Measurements from ENCODE around the gene FALEC.

DNA sequence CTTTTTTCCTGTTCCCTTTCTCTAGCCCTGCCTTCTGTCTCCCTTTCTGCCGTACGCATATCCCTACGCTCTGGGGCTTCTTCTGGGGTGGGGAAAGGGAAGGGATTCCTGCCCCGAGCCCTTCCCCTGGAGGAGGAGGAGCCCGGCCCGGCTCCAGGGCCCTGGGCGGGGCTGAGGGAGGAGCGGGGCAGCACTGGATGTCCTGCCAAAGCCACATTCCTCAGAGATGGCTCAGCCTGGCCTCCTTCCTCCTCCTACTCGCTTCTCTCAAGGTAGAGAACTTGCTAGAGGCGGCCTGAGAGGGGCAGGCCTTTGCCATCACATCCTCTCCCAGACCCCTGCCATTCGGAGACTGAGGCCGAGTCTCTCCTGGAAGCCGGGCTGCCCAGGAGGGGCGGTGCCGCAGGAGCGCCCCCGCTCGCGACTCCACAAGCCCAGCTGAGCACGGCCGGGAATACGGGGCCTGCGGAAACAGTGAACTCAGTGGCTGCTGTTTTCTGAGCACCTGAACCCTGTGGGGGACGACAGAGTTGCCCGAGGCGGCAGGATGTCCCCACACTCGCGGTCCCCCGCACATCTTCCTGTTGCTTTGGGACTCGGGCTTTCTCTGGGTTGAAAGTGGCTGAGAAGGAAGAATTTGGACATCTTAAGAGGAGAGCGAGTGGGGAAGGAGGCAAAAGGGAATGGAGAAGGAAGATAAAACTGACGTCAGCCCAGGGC, 45.9 kb downstream of the FALEC start:
- TF ChIP-seq, protein P1, sequence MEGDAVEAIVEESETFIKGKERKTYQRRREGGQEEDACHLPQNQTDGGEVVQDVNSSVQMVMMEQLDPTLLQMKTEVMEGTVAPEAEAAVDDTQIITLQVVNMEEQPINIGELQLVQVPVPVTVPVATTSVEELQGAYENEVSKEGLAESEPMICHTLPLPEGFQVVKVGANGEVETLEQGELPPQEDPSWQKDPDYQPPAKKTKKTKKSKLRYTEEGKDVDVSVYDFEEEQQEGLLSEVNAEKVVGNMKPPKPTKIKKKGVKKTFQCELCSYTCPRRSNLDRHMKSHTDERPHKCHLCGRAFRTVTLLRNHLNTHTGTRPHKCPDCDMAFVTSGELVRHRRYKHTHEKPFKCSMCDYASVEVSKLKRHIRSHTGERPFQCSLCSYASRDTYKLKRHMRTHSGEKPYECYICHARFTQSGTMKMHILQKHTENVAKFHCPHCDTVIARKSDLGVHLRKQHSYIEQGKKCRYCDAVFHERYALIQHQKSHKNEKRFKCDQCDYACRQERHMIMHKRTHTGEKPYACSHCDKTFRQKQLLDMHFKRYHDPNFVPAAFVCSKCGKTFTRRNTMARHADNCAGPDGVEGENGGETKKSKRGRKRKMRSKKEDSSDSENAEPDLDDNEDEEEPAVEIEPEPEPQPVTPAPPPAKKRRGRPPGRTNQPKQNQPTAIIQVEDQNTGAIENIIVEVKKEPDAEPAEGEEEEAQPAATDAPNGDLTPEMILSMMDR (IDR thresholded peaks at IDR 0.05 in 2 of 3, conservative IDR thresholded peaks at IDR 0.05 in 1 of 3; ENCODE audit: insufficient read depth in 2 of 3, low read depth in 1 of 3, low read length in 3 of 3), result peak in 2 of 3 experiments; percentile 23 to 27; a peak in 1 of 6 replicates
- no peak for TF ChIP-seq EZH2 (IDR thresholded peaks at IDR 0.05; ENCODE audit: borderline replicate concordance, low read depth, low read length)
- no peak for TF ChIP-seq MXI1 (IDR thresholded peaks at IDR 0.05; ENCODE audit: low read depth, low read length)

All from K562 (cell line).